AG09309 (cell line): ENCODE data around the gene SHC1.
A peak's percentile ranks its signal among the peaks of the same experiment; 100 is the strongest.

Source experiments
- DNase-seq: peaks from one replicate; pipeline ENCODE4 v3.0.0-alpha.2; 2010; ENCODE audit warnings: low read depth
- H3K4me3 ChIP-seq: 2 replicates; pipeline ENCODE4 v1.5.1; 2011; ENCODE audit warnings: mild to moderate bottlenecking, low read depth, low read length, moderate library complexity; ENCODE audit not compliant: control insufficient read depth
- TF ChIP-seq, protein P1 (sequence below): IDR thresholded peaks from 2 replicates; pipeline ENCODE4 v1.5.1; 2011; ENCODE audit warnings: mild to moderate bottlenecking, low read depth, low read length, inconsistent platforms; ENCODE audit not compliant: insufficient read depth, control insufficient read depth; ENCODE audit errors: missing control alignments

Gene SHC1

DNA sequence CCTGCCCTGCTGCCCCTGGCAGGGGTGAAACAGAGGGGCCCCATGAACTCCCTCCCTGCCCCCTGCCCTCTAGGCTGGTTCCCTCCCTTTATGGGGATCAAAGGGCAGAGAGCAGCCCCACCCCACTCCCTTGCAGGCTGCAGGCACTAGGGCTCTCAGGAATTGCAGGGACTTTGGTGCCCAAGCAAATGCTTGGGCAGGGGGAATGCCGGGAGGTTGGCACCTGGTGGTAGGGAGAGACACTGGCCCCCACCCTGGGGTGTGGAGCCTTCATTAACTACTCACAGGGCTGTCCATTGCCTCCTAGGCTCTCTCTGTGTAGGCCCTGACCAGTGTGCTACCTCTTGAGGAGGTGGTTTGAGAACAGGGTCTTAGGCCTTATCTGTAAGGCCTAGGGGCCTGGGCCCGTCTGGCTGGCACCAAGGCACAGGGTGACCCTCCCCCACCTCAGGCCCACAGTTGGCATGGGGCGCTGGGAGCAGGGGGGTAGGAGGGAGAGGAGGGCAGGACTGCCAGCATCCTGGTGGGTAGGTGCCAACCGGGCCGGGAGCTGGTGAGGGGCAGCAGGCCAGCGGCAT lies 36.8 kb upstream of the SHC1 start:
- H3K4me3 ChIP-seq: no peak overlapping the region
- DNase-seq: no peak
- TF ChIP-seq, protein P1, sequence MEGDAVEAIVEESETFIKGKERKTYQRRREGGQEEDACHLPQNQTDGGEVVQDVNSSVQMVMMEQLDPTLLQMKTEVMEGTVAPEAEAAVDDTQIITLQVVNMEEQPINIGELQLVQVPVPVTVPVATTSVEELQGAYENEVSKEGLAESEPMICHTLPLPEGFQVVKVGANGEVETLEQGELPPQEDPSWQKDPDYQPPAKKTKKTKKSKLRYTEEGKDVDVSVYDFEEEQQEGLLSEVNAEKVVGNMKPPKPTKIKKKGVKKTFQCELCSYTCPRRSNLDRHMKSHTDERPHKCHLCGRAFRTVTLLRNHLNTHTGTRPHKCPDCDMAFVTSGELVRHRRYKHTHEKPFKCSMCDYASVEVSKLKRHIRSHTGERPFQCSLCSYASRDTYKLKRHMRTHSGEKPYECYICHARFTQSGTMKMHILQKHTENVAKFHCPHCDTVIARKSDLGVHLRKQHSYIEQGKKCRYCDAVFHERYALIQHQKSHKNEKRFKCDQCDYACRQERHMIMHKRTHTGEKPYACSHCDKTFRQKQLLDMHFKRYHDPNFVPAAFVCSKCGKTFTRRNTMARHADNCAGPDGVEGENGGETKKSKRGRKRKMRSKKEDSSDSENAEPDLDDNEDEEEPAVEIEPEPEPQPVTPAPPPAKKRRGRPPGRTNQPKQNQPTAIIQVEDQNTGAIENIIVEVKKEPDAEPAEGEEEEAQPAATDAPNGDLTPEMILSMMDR: no peak

- H3K4me3 ChIP-seq: no peak overlapping the region
- TF ChIP-seq, protein P1: no peak
- no peak for DNase-seq
Measured at GRCh38 chr1:155006601-155007101, 36.1 kb upstream of the SHC1 start.

GRCh38 chr1:155005076-155006011 lies 34.8 kb upstream of the SHC1 start:
- TF ChIP-seq, protein P1: no peak
- DNase-seq: no peak
- no peak overlapping the region; the same call in 1 of the 2 replicates for H3K4me3 ChIP-seq

GRCh38 chr1:155004352-155005075 lies 34.0 kb upstream of the SHC1 start:
- DNase-seq: no peak
- TF ChIP-seq, protein P1: no peak

DNA sequence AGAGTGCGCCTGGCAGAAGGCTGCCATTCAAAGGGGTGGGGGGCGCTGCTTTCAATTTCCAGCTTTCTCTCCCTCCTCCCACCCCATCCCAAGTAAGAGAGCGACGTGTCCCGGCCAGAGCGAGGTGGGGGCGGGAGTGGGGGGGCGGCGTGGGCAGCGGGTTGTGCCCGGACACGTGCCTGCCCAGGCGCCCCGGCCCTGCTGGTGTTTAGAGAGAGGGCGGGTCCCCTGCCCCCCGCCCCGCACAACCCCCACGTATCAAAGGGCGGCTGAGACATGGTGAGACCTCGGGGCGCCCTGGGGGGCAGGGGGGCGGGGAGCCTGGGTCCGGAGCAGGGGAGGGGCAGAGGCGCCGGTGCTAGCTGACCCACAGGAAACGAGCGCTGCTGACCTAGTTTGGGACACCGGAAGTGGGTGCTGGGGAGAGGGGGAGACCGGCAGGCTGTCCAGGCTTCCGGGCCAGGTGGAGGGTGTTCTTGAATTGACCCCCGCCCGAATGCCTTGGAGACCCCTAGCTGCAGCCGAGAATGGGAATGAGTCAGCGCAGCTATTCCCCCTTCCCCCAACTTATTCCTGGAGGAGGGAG lies 33.3 kb upstream of the SHC1 start:
- H3K4me3 ChIP-seq: peak overlapping the region; percentile 88
- TF ChIP-seq, protein P1: no peak
- DNase-seq: no peak

More at GRCh38 chr1:155004352-155005075, 34.0 kb upstream of the SHC1 start:
- peak overlapping the region; percentile 88 for H3K4me3 ChIP-seq

- TF ChIP-seq, protein P1: no peak
- peak overlapping the region; percentile 88 for H3K4me3 ChIP-seq
- DNase-seq: no peak
Measured at GRCh38 chr1:155003227-155003765, 32.7 kb upstream of the SHC1 start.
